Measurements from ENCODE around the gene INSL4. TPM values are rescaled to one million over a fixed set of nuclear protein-coding genes. Genes with fewer than 3 reads are reported as not detected.
A peak's percentile ranks its signal among the peaks of the same experiment; 100 is the strongest.

INSL4 gene
- total RNA-seq, 1 experiment from 2014 or later = not detected

- Histone ChIP-seq H3K27me3 (replicated peaks; ENCODE audit: insufficient read depth, low read depth, low read length, poor library complexity) (peaks cover 24% of the 10 kb centered on the region), H3K9me3 (ENCODE audit: low read depth, low read length, poor library complexity, severe bottlenecking) (no peaks in the 10 kb centered on the region), H3K36me3 (ENCODE audit: insufficient read depth, low read length, poor library complexity, severe bottlenecking) (no peaks in the 10 kb centered on the region), H3K4me3 (ENCODE audit: low read depth, low read length, poor library complexity, severe bottlenecking) (no peak overlapping the region), H3K27ac (ENCODE audit: low read depth, low read length, poor library complexity, severe bottlenecking) (no peak overlapping the region), H3K4me1 (ENCODE audit: insufficient read depth, low read length, poor library complexity, severe bottlenecking) (no peaks in the 10 kb centered on the region)
- no peak for TF ChIP-seq CTCF (conservative IDR thresholded peaks at IDR 0.05; ENCODE audit: low read depth, low read length)
- no peak for TF ChIP-seq EZH2 (IDR thresholded peaks at IDR 0.05; ENCODE audit: borderline replicate concordance, low read depth, low read length, poor library complexity, severe bottlenecking)
- no peak for DNase-seq (ENCODE audit: low spot score)
- intact Hi-C loops (cut with micrococcal nuclease; ENCODE audit: unreplicated experiment) = no loop called here
- POLR2A ChIA-PET (ENCODE audit: low non-redundant PET) = no interaction called here
- no TSS peak for BruUV-seq (replicated peaks)
- CTCF ChIA-PET = no interaction called here
These were observed 665 bp upstream of the INSL4 start for GRCh38 chr9:5230554-5230953.

GRCh38 chr9:5263351-5264218, 32.4 kb downstream of the INSL4 start:
- H3K36me3 ChIP-seq (ENCODE audit: insufficient read depth, low read length, poor library complexity, severe bottlenecking) = no peaks in the 10 kb centered on the region
- H3K27me3 ChIP-seq (replicated peaks; ENCODE audit: insufficient read depth, low read depth, low read length, poor library complexity) = no peaks in the 10 kb centered on the region
- peak; percentile 48 for DNase-seq (ENCODE audit: low spot score)
- no peaks in the 10 kb centered on the region for H3K9me3 ChIP-seq (ENCODE audit: low read depth, low read length, poor library complexity, severe bottlenecking)
- H3K4me1 ChIP-seq (ENCODE audit: insufficient read depth, low read length, poor library complexity, severe bottlenecking) = no peaks in the 10 kb centered on the region
- CTCF ChIA-PET = interaction anchor here (0.5 to 0.9 kb wide), 2 partner anchors 77 to 395 kb away, joined by 4 to 8 read pairs; no protein-coding TSS in a partner anchor
- BruUV-seq (replicated peaks) = no TSS peak
- TF ChIP-seq EZH2 (IDR thresholded peaks at IDR 0.05; ENCODE audit: borderline replicate concordance, low read depth, low read length, poor library complexity, severe bottlenecking) (no peak), CTCF (conservative IDR thresholded peaks at IDR 0.05; ENCODE audit: low read depth, low read length) (peak; percentile 40)
- POLR2A ChIA-PET (ENCODE audit: low non-redundant PET) = no interaction called here
- H3K4me3 ChIP-seq (ENCODE audit: low read depth, low read length, poor library complexity, severe bottlenecking) = no peak overlapping the region
- H3K27ac ChIP-seq (ENCODE audit: low read depth, low read length, poor library complexity, severe bottlenecking) = no peak overlapping the region
- intact Hi-C loops (cut with micrococcal nuclease; ENCODE audit: unreplicated experiment) = no loop called here

- Histone ChIP-seq H3K36me3 (ENCODE audit: insufficient read depth, low read length, poor library complexity, severe bottlenecking) (no peaks in the 10 kb centered on the region), H3K4me1 (ENCODE audit: insufficient read depth, low read length, poor library complexity, severe bottlenecking) (no peaks in the 10 kb centered on the region), H3K9me3 (ENCODE audit: low read depth, low read length, poor library complexity, severe bottlenecking) (no peaks in the 10 kb centered on the region), H3K27me3 (replicated peaks; ENCODE audit: insufficient read depth, low read depth, low read length, poor library complexity) (no peaks in the 10 kb centered on the region), H3K4me3 (ENCODE audit: low read depth, low read length, poor library complexity, severe bottlenecking) (no peak overlapping the region), H3K27ac (ENCODE audit: low read depth, low read length, poor library complexity, severe bottlenecking) (no peak overlapping the region)
- ChIA-PET CTCF (interaction anchor here (0.9 kb wide), 1 partner anchor 78 kb away, joined by 4 read pairs; no protein-coding TSS in a partner anchor), POLR2A (ENCODE audit: low non-redundant PET) (no interaction called here)
- no peak for DNase-seq (ENCODE audit: low spot score)
- BruUV-seq (replicated peaks) = no TSS peak
- intact Hi-C loops (cut with micrococcal nuclease; ENCODE audit: unreplicated experiment) = no loop called here
- TF ChIP-seq EZH2 (IDR thresholded peaks at IDR 0.05; ENCODE audit: borderline replicate concordance, low read depth, low read length, poor library complexity, severe bottlenecking) (no peak), CTCF (conservative IDR thresholded peaks at IDR 0.05; ENCODE audit: low read depth, low read length) (no peak)
These were observed 33.0 kb downstream of the INSL4 start for GRCh38 chr9:5264219-5264595.
